Measurements from ENCODE around the gene MSH4.
"Not testable (repeated sequence)": the region's sequence is repeated elsewhere in the genome, so short reads cannot be mapped to it uniquely, and the experiment has no call there.

MSH4 gene

GRCh38 chr1:75932304-75932703 lies 135.6 kb downstream of the MSH4 start, which contains the start of gene ASB17:
ASB17 (minus strand) TSS chr1:75932404; CDS start chr1:75932291, 113 bp downstream.
- DNase-seq (ENCODE audit: low read depth in 2 of 2) = no peak

GRCh38 chr1:75937034-75937433 lies 140.4 kb downstream of the MSH4 start:
- no peak for DNase-seq (ENCODE audit: low read depth in 2 of 2)

GRCh38 chr1:75943037-75943436 lies 146.4 kb downstream of the MSH4 start:
- not testable (repeated sequence) for DNase-seq (ENCODE audit: low read depth in 2 of 2)

GRCh38 chr1:75950176-75950575 lies 153.5 kb downstream of the MSH4 start:
- DNase-seq (ENCODE audit: low read depth in 2 of 2) = no peak

- DNase-seq (ENCODE audit: low read depth in 2 of 2) = no peak
Measured at GRCh38 chr1:75952016-75952415, 155.3 kb downstream of the MSH4 start.

- no peak for DNase-seq (ENCODE audit: low read depth in 2 of 2)
Measured at GRCh38 chr1:75953461-75953860, 156.8 kb downstream of the MSH4 start.

GRCh38 chr1:75954586-75954985 lies 157.9 kb downstream of the MSH4 start:
- DNase-seq (ENCODE audit: low read depth in 2 of 2) = no peak

Data from activated CD4-positive, alpha-beta T cell treated with anti-CD3 and anti-CD28 coated beads for 24 hours (primary cell).